ENCODE measurements around the gene ZNF341. TPM values are rescaled to one million over a fixed set of nuclear protein-coding genes. Genes with fewer than 3 reads are reported as not detected.
A peak's percentile ranks its signal among the peaks of the same experiment; 100 is the strongest.

The ZNF341 gene
- total and polyA plus RNA-seq, 2 experiments from 2014 or later = 4.3 to 6.1 TPM

- H3K27ac ChIP-seq (ENCODE audit: low read depth) = no peak overlapping the region
- H3K79me2 ChIP-seq (replicated peaks; ENCODE audit: insufficient read depth) = no peaks in the 10 kb centered on the region
- ATAC-seq (no peak), DNase-seq (ENCODE audit: low spot score) (no peak)
- no peak overlapping the region for H3K27ac Mint-ChIP-seq
- peaks cover 22% of the 10 kb centered on the region for H3K27me3 Mint-ChIP-seq (ENCODE audit: insufficient read depth, low read depth, poor library complexity)
- H3K9me2 ChIP-seq (ENCODE audit: insufficient read depth) = no peaks in the 10 kb centered on the region
- H3K4me3 Mint-ChIP-seq = no peak overlapping the region
- H3K36me3 Mint-ChIP-seq (ENCODE audit: low read depth) = no peaks in the 10 kb centered on the region
- TF ChIP-seq CTCF (conservative IDR thresholded peaks at IDR 0.05; ENCODE audit: low read depth in 2 of 2) (peak in 1 of 2 experiments; percentile 43; a peak in 2 of 4 replicates), CREB1 (CRISPR knock-in tag; IDR thresholded peaks at IDR 0.05; ENCODE audit: low read depth) (no peak)
- H3K4me3 ChIP-seq = no peak overlapping the region
- 0 out of 2 replicates have a peak, but pooled peaks cover 4% of the 10 kb centered on the region for H3K4me1 ChIP-seq (ENCODE audit: insufficient read depth)
- H3K9me3 Mint-ChIP-seq = no peaks in the 10 kb centered on the region; the same call in 2 of the 3 replicates
- H3K27me3 ChIP-seq (ENCODE audit: insufficient read depth) = no peaks in the 10 kb centered on the region
- peaks cover 6% of the 10 kb centered on the region; the same call in 2 of the 3 replicates for H3K4me1 Mint-ChIP-seq
- no peaks in the 10 kb centered on the region for H4K20me1 ChIP-seq (replicated peaks; ENCODE audit: insufficient read depth)
- no peak overlapping the region for H2AFZ ChIP-seq
- H3K36me3 ChIP-seq (ENCODE audit: insufficient read depth) = no peaks in the 10 kb centered on the region
- no peak overlapping the region for H3K4me2 ChIP-seq
- peaks cover 5% of the 10 kb centered on the region; the same call in 1 of the 2 replicates for H3F3A ChIP-seq (replicated peaks; ENCODE audit: low read depth)
Measured at GRCh38 chr20:33727806-33728205, 4.0 kb upstream of the ZNF341 start.

GRCh38 chr20:33728463-33728862 is 3.3 kb upstream of the ZNF341 start:
- H3K4me1 Mint-ChIP-seq = peaks cover 7% of the 10 kb centered on the region
- no peaks in the 10 kb centered on the region for H3K79me2 ChIP-seq (replicated peaks; ENCODE audit: insufficient read depth)

More at GRCh38 chr20:33728463-33728862, 3.3 kb upstream of the ZNF341 start:
- no peak overlapping the region for H3K4me3 Mint-ChIP-seq
- no peaks in the 10 kb centered on the region for H3K9me2 ChIP-seq (ENCODE audit: insufficient read depth)
- no peak overlapping the region for H3K4me3 ChIP-seq
- no peaks in the 10 kb centered on the region for H4K20me1 ChIP-seq (replicated peaks; ENCODE audit: insufficient read depth)
- no peak overlapping the region for H3K4me2 ChIP-seq
- ATAC-seq (no peak), DNase-seq (ENCODE audit: low spot score) (no peak)
- H3K27me3 ChIP-seq (ENCODE audit: insufficient read depth) = no peaks in the 10 kb centered on the region
- H3K27ac Mint-ChIP-seq = no peak overlapping the region
- TF ChIP-seq STAT1 (IDR thresholded peaks at IDR 0.05; ENCODE audit: unreplicated experiment) (no peak), REST (IDR thresholded peaks at IDR 0.05; ENCODE audit: unreplicated experiment) (no peak)
- peaks cover 26% of the 10 kb centered on the region for H3K27me3 Mint-ChIP-seq (ENCODE audit: insufficient read depth, low read depth, poor library complexity)
- H2AFZ ChIP-seq = no peak overlapping the region
- no peaks in the 10 kb centered on the region for H3K36me3 ChIP-seq (ENCODE audit: insufficient read depth)
- no peaks in the 10 kb centered on the region for H3K36me3 Mint-ChIP-seq (ENCODE audit: low read depth)
- H3K9me3 Mint-ChIP-seq = no peaks in the 10 kb centered on the region; the same call in 2 of the 3 replicates
- peaks cover 6% of the 10 kb centered on the region; the same call in 1 of the 2 replicates for H3F3A ChIP-seq (replicated peaks; ENCODE audit: low read depth)
- no peak overlapping the region for H3K27ac ChIP-seq (ENCODE audit: low read depth)
- peaks cover 8% of the 10 kb centered on the region; the same call in 1 of the 2 replicates for H3K4me1 ChIP-seq (ENCODE audit: insufficient read depth)

Data from GM23338 (cell line).